GM12878 (cell line): ENCODE results near the gene C19orf38.

Experiments used
- CEBPB ChIP-seq, 2 experiments: fragments of 150-350 bp in 1 of 2; IDR thresholded peaks; 2 replicates each; pipeline ENCODE4 v1.6.1; 2012 to 2014; ENCODE audit warnings: low read depth in 2 of 2, low read length in 2 of 2, borderline replicate concordance in 1 of 2, inconsistent platforms in 1 of 2
- CTCF ChIP-seq, 3 experiments: IDR thresholded peaks in 2 of 3; conservative IDR thresholded peaks in 1 of 3; 2 replicates each; pipeline ENCODE4 v1.5.1; 2011; ENCODE audit warnings: low read depth in 3 of 3, low read length in 3 of 3, mild to moderate bottlenecking in 3 of 3, control low read depth in 2 of 3, moderate library complexity in 2 of 3, inconsistent platforms in 1 of 3, mixed read lengths in 1 of 3; ENCODE audit not compliant: control insufficient read depth in 2 of 3, insufficient read depth in 1 of 3; ENCODE audit errors: extremely low read depth in 1 of 3
- ESRRA ChIP-seq: IDR thresholded peaks from 2 replicates; pipeline ENCODE4 v1.6.1; 2012; ENCODE audit warnings: mild to moderate bottlenecking, low read length, improper control_type of control experiment
- NFYB ChIP-seq: IDR thresholded peaks from 2 replicates; pipeline ENCODE4 v1.6.1; 2011; ENCODE audit warnings: low read depth, mild to moderate bottlenecking, low read length, improper control_type of control experiment, moderate library complexity; ENCODE audit not compliant: insufficient read depth
- NRF1 ChIP-seq: conservative IDR thresholded peaks from 2 replicates; pipeline ENCODE4 v1.6.1; 2011; ENCODE audit warnings: mild to moderate bottlenecking, low read depth, low read length, improper control_type of control experiment
- POLR2A ChIP-seq: IDR thresholded peaks from 2 replicates; pipeline ENCODE4 v1.6.1; 2011; ENCODE audit warnings: low read depth, mild to moderate bottlenecking, low read length
- SP1 ChIP-seq: IDR thresholded peaks from one replicate; pipeline ENCODE4 v1.6.1; 2011; ENCODE audit warnings: low read depth, low read length
- ZNF274 ChIP-seq: IDR thresholded peaks from one replicate; pipeline ENCODE4 v1.8.0; 2011; ENCODE audit not compliant: insufficient read length, insufficient read depth
- ZZZ3 ChIP-seq: IDR thresholded peaks from 2 replicates; pipeline ENCODE4 v1.6.1; 2011; ENCODE audit warnings: low read depth; ENCODE audit not compliant: control insufficient read depth, insufficient read length

- TF ChIP-seq CEBPB (IDR thresholded peaks at IDR 0.05; ENCODE audit: borderline replicate concordance in 1 of 2, low read depth in 2 of 2, low read length in 2 of 2), result no peak
- no peak for TF ChIP-seq ESRRA
- no peak for TF ChIP-seq CTCF (IDR thresholded peaks at IDR 0.05 in 2 of 3, conservative IDR thresholded peaks at IDR 0.05 in 1 of 3; ENCODE audit: control insufficient read depth in 2 of 3, extremely low read depth in 1 of 3, insufficient read depth in 1 of 3, low read depth in 3 of 3, low read length in 3 of 3)
- TF ChIP-seq NRF1, result no peak
- no peak for TF ChIP-seq SP1
- no peak for TF ChIP-seq POLR2A
- no peak for TF ChIP-seq ZZZ3
- no peak for TF ChIP-seq ZNF274
- no peak for TF ChIP-seq NFYB
Measured at GRCh38 chr19:10891405-10892086, 43.3 kb downstream of the C19orf38 start.
